Stimulated activated CD4-positive, alpha-beta T cell treated with anti-CD3 and anti-CD28 coated beads, Interleukin-15, amount 100 ng/mL, for 48 hours (primary cell): ENCODE measurements around the gene PPFIBP2.

ENCODE experiments used
- DNase-seq, 2 donors: peaks; one replicate each; pipeline ENCODE4 v3.0.0-alpha.2; 2020; ENCODE audit warnings: low read depth in 2 of 2

The PPFIBP2 gene

DNA sequence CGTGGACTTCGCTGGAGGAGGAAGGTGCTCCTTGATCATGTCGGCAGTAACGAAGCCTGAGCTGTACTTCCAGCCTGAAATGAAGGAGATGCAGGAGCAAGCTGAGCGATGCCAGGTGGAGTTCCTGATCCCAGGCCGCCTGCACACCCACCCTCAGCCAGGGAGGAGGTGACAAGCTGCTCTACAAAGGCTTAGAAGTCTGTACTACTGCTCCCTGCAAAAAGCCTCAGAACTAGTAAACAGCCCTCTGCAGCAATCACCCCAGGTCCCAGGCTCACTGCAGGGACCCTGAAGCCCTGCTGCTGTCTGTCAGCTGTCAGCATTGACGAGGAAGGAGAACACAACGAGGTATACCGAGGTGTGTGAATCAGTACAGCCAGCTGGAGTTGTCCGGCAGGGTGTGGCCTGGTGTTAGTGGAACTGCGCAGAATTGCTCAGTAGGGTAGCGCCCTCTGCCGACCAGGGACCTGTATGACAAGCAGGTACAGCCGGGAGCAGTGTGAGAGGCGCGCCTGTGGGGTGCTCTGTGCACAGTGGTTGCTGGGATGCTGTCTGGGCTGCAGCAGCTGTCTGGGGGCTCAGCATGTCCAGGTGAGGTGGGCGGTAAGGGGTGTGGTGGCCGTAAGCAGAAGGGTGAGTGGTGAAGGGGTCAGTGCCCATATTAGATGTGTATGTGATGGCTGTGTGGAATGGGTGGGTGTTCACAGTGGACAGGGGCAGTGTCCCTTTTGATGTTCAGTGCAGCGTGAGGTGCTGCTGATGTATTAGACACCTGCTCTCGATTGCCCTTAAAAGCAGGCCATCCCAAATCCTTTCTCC, 151.9 kb downstream of the PPFIBP2 start:
- peak; percentile 61 to 68 for DNase-seq

GRCh38 chr11:7666292-7666866, 152.6 kb downstream of the PPFIBP2 start:
- no peak for DNase-seq

DNA sequence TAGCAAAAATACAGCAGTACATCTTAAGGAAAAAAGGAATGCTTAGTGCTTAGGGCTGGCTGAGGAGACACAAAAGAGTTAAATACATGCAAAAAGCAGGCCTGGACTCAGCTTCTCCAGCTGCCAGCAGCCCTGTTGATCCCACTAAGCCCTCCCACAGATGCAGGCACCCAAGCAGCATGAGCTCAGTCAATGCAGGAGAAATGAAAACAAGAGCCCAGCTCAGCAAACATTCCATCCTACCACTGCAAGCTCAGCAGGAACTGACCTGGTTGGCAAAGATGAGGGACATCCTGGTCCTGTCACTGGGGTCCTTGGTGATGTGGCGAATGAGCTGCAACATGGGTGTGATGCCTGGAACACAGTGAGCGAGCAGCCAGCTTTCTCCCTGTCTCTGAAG, 153.7 kb downstream of the PPFIBP2 start:
- no peak for DNase-seq

- no peak for DNase-seq
Measured at GRCh38 chr11:7668464-7668863, 154.7 kb downstream of the PPFIBP2 start.

- no peak for DNase-seq
Measured at GRCh38 chr11:7668911-7669310, 155.1 kb downstream of the PPFIBP2 start.

GRCh38 chr11:7670641-7671040, 156.8 kb downstream of the PPFIBP2 start:
- DNase-seq: no peak

- DNase-seq: no peak
Measured at GRCh38 chr11:7671347-7672215, 157.8 kb downstream of the PPFIBP2 start.

- no peak for DNase-seq
Measured at GRCh38 chr11:7672276-7672959, 158.6 kb downstream of the PPFIBP2 start.

DNA sequence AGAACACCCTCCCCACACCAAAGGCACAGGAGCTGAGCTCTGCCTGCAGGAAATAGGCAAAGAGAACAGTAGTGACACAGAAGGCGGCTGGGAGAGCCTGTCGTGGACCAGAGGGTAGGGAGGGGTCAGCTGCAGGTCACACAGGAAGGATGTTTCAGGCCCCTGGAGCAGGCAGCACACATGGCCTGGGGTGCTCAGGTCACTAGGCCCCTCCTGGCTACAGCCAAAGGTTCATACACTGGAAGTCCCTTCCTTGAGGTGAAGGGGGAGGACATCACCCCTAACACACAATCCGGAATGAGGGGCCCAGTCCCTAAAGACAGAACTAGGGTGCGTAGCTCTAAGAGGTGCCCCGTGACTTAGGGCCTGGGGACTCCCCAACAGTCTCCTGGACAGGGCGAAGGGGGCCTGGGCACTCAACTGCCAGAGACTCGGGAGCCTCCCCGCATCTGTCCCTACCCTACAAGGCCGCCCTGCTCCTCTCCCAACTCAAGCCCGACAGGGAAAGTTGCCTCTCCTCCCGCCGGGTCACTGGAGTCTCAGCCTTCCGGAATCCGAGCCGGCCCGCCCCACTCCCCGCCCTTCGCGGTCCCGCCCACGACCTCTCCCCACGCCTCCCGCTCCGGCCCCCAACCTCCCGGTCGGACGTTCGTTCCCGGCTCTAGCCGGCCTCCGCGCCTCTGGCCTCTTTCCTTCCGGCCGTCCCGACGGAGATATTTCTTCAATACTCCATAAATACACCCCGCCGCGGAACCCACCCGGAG, 159.3 kb downstream of the PPFIBP2 start, which contains the start of gene CYB5R2:
Gene CYB5R2 (minus strand): TSS at position 541 of the 764 bp plus-strand sequence. CDS start 675 bp downstream, outside the sequence.
- no peak for DNase-seq

DNA sequence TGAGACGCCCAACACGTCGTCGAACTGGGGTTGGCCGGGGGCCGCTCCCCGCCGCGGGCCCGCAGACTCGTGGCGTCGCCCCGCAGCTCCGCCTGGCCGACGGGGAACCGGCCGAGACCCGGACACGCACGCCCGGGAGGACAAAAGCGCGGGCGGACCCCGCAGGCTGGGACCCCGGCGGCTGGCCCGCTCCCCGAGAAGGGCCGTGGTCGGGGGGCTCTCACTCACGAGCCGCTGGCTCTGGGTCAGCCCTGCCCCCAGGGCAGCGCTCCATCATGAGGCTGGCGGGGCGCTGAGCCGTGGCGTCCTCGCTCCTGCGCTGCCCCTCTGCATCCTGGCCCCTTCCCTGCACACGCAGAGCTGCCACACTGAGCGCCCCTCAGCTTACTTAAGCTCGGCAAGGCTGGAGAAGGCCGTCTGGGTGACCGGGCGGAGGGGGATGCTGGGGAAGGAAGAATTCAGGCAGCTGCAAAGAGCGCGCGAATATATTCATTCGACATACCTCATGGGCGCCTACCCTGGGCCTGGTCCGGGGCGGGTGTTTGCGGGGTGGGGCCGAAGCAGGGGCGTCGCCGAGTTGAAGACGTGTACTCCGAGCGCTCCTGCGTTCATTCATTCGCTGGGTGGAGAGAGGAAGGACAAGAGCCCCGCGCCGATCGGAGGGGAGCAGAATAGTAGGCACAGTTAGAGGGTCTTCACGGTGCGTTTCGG, 160.1 kb downstream of the PPFIBP2 start:
- DNase-seq: no peak

GRCh38 chr11:7675631-7676030, 161.8 kb downstream of the PPFIBP2 start:
- no peak for DNase-seq

DNA sequence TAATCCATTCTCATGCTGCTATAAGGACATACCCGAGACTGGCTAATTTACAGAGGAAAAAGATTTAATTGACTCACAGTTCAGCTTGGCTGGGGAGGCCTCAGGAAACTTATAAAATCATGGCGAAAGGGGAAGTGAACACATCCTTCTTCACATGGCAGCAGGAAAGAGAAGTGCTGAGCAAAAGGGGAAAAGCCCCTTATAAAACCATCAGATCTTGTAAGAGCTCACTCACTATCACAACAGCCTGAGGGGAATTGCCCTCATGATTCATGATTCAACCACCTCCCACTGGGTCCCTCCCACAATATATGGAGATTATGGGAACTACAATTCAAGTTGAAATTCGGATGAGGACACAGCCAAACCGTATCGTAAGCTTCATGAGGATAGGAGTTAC, 163.3 kb downstream of the PPFIBP2 start:
- no peak for DNase-seq

DNA sequence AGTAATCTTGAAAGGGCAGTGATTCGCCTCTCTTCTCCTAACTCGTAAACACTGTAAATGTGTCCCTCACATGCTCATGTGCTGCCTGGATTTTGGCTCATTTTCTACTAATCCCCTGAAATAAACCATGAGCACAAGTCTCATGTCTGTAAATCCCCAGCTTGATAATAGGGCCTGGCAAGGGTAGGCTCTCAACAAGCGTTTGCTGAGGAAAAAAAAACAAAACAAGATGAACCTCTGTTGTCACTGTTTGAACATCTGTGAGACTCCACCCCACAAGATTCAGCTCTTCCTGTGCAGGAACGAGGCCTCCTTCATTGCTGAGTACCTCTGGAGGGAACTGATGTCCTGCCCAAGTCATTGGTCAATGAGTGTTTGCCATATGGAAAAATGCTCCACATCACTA, 164.0 kb downstream of the PPFIBP2 start:
- no peak for DNase-seq

GRCh38 chr11:7683571-7683970, 169.8 kb downstream of the PPFIBP2 start:
- DNase-seq: no peak

- DNase-seq: no peak
Measured at GRCh38 chr11:7686761-7687160, 173.0 kb downstream of the PPFIBP2 start.

DNA sequence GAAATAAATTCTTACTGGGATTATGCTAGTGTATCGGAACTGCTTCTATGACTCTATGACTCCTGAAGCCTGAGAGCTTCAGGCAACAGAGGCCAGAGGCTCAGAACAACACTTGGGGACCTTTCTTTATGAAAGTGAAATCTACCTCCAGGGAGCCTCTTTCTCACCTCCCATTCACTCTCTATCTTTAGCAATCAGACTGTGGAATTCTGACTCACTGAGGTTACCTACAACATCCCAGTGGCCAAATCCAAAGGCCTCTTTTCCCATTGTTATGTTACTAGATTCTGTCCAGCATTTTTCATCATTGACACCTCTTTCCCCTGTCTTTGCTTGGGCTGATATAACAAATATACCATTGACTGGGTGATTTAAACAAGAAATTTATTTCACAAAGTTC, 173.6 kb downstream of the PPFIBP2 start:
- no peak for DNase-seq

- no peak for DNase-seq
Measured at GRCh38 chr11:7688238-7688826, 174.5 kb downstream of the PPFIBP2 start.

DNA sequence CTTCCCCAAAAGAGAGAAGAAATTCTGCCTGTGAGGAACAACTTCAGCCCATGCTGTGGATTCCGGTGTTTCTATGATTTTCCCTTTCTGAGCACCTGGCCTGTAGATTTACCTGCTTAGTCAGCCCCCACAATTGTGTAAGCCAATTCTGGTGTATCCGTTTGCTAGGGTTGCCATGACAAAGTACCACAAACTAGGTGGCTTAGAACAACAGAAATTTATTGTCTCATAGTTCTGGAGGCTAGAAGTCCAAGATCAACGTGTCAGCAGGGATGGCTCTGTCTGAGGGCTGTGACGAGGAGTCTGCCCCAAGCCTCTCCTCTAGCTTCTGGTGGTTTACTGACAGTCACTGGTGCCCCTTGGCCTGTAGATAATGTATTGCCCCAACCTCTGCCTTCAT, 175.4 kb downstream of the PPFIBP2 start:
- DNase-seq: no peak

- DNase-seq: no peak
Measured at GRCh38 chr11:7690648-7691047, 176.8 kb downstream of the PPFIBP2 start.

DNA sequence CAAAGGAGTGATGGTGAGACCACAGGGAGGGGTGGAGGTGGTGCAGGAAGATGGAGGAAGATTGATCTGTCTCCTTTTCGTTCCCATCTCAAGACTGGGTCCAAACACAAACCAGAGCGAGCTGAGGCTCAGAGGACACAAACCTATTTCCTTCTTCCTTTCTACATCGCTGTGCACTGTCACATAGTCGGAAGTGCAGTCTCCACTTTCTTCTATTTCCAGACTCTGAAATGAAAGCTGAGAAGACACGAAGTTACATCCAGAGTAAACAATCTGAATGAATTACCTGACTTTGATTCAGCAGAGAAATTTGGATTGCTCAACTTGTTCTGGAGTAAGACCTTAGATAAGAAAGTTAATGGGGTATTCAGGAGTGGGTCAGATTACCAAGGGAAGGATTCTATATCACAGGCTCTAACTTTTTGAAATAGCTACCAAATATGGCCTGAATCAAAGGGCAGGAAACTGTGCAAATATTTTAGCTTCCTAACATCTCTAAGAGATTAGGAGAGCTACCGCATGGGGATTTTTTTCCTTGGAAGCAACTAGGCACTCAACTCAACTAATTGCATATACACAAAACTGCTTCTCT, 178.1 kb downstream of the PPFIBP2 start:
- DNase-seq: no peak
